HG03442 (cell line): ENCODE results near the gene ENPP5.

ENCODE experiments used
- ATAC-seq: cut with Tn5 transposase; IDR thresholded peaks from one replicate; pipeline ENCODE4 v1.9.1; 2021; ENCODE audit warnings: mild to moderate bottlenecking, moderate library complexity; ENCODE audit not compliant: unreplicated experiment

ENPP5 gene

GRCh38 chr6:46115634-46116033 is 55.1 kb downstream of the ENPP5 start:
- ATAC-seq: no peak

- ATAC-seq: no peak
Observed at GRCh38 chr6:46113370-46113769, 57.4 kb downstream of the ENPP5 start.
